KMS-11 (cell line): ENCODE data around the gene ARVCF.
A peak's percentile ranks its signal among the peaks of the same experiment; 100 is the strongest.

ENCODE experiments used
- H2AFZ ChIP-seq: fragments of 200-600 bp; sonication (generic); 2 replicates; pipeline ENCODE4 v1.6.1; 2016; ENCODE audit warnings: antibody characterized with exemption, mixed run types, low read depth
- H3K27ac ChIP-seq: fragments of 200-600 bp; sonication (generic); 2 replicates; pipeline ENCODE4 v1.6.1; 2016; ENCODE audit warnings: mild to moderate bottlenecking, mixed run types
- H3K27me3 ChIP-seq: fragments of 200-600 bp; sonication (generic); 2 replicates; pipeline ENCODE4 v1.6.1; 2017; ENCODE audit warnings: mild to moderate bottlenecking, low read depth, mixed run types, moderate library complexity; ENCODE audit not compliant: insufficient read depth
- H3K36me3 ChIP-seq: fragments of 200-600 bp; sonication (generic); 2 replicates; pipeline ENCODE4 v1.6.1; 2017; ENCODE audit warnings: mild to moderate bottlenecking, mixed run types; ENCODE audit not compliant: insufficient read depth
- H3K4me1 ChIP-seq: fragments of 200-600 bp; sonication (generic); 2 replicates; pipeline ENCODE4 v1.6.1; 2016; ENCODE audit warnings: mild to moderate bottlenecking, low read depth, mixed run types; ENCODE audit not compliant: poor library complexity, severe bottlenecking
- H3K4me2 ChIP-seq: fragments of 200-600 bp; sonication (generic); 2 replicates; pipeline ENCODE4 v1.7.0; 2016; ENCODE audit warnings: mild to moderate bottlenecking, mixed run types
- H3K4me3 ChIP-seq: fragments of 200-600 bp; sonication (generic); IDR thresholded peaks from 2 replicates; pipeline ENCODE4 v1.6.1; 2017; ENCODE audit warnings: low read depth, low read length, mixed read lengths; ENCODE audit not compliant: insufficient read depth
- H3K79me2 ChIP-seq: fragments of 200-600 bp; sonication (generic); 2 replicates; pipeline ENCODE4 v1.6.1; 2016; ENCODE audit warnings: low read depth, mixed run types; ENCODE audit not compliant: insufficient read depth
- H3K9ac ChIP-seq: fragments of 200-600 bp; sonication (generic); 2 replicates; pipeline ENCODE4 v1.6.1; 2016; ENCODE audit warnings: mild to moderate bottlenecking, mixed run types
- H4K20me1 ChIP-seq: fragments of 200-600 bp; sonication (generic); 2 replicates; pipeline ENCODE4 v1.6.1; 2016; ENCODE audit warnings: mild to moderate bottlenecking, mixed run types; ENCODE audit not compliant: insufficient read depth
- TF ChIP-seq, protein P1 (sequence below): fragments of 200-600 bp; sonication (generic); conservative IDR thresholded peaks from 2 replicates; pipeline ENCODE4 v1.6.1; 2017; ENCODE audit warnings: low read depth, mild to moderate bottlenecking, antibody characterized with exemption, low read length, moderate library complexity, mixed read lengths

ARVCF gene

DNA sequence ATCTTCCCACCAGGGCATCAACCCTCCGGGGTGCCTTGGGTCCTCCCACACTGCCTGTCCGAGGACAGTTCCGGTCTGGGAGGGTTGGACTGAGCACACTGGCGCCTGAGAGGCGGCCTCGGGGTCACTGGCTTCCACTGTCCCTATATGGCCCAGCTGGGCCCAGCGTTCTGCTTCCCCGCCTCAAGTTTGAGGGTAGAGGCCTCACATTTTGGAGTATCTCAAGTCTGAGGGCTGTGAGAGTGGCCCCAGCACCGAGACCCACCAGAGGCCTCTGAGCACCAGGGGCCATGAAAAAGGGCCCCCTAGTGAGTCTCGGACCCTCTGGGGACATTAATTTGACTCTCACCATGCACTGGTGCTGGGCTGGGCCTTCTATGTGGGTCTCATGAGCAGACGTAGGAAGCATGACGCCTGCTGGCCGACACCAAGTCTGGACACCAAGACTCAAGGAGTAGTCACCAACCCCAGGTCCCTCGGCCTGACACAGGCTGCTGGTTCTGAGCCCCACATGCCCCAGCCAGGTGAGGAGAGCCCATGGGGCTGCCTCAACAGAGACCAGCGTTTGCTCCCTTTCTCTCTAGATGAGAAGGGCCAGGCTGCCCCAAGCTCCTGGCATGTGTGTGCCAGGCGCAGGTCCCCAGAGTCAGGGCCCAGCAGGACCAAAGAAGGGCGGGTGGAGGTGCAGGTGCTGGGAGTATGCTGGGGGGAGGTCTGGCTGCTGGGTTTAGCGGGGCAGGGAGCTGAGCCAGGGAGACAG, 27.5 kb downstream of the ARVCF start:
- TF ChIP-seq, protein P1, sequence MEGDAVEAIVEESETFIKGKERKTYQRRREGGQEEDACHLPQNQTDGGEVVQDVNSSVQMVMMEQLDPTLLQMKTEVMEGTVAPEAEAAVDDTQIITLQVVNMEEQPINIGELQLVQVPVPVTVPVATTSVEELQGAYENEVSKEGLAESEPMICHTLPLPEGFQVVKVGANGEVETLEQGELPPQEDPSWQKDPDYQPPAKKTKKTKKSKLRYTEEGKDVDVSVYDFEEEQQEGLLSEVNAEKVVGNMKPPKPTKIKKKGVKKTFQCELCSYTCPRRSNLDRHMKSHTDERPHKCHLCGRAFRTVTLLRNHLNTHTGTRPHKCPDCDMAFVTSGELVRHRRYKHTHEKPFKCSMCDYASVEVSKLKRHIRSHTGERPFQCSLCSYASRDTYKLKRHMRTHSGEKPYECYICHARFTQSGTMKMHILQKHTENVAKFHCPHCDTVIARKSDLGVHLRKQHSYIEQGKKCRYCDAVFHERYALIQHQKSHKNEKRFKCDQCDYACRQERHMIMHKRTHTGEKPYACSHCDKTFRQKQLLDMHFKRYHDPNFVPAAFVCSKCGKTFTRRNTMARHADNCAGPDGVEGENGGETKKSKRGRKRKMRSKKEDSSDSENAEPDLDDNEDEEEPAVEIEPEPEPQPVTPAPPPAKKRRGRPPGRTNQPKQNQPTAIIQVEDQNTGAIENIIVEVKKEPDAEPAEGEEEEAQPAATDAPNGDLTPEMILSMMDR = no peak
- no peak overlapping the region for H3K9ac ChIP-seq
- peaks cover 8% of the 10 kb centered on the region for H3K27me3 ChIP-seq
- no peak overlapping the region for H2AFZ ChIP-seq
- H3K4me3 ChIP-seq = no peak overlapping the region
- peaks cover 2% of the 10 kb centered on the region for H3K4me1 ChIP-seq
- no peaks in the 10 kb centered on the region for H4K20me1 ChIP-seq
- H3K79me2 ChIP-seq = no peaks in the 10 kb centered on the region
- H3K36me3 ChIP-seq = no peaks in the 10 kb centered on the region
- no peak overlapping the region for H3K27ac ChIP-seq
- no peak overlapping the region for H3K4me2 ChIP-seq

DNA sequence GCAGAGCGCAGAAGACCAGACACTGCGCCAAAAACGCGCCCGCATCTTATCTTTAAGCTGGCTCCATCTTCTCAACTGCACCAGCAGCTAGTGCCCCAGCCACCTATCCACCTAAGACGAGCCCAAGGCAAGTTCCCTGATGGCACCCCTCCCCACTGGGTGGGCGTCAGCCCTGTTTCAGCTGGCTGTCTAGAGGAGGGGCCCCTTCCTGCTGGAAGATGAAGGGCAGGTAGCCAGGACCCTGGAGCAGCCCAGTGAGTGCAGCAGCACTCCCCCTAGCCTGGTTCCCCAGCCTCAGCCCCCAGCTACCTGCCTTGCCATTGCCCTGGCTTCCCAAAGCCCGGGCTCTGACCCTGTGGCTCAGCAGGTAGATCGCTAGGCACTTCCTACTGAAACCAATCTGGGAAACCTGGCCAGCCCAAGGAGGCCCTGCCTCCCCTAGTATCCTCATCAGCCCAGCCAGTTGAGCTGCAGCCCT, 28.3 kb downstream of the ARVCF start:
- no peak overlapping the region for H3K4me3 ChIP-seq
- no peak overlapping the region for H3K9ac ChIP-seq
- H3K27ac ChIP-seq = no peak overlapping the region
- TF ChIP-seq, protein P1 = no peak
- peaks cover 8% of the 10 kb centered on the region for H3K27me3 ChIP-seq
- peaks cover 3% of the 10 kb centered on the region for H3K4me1 ChIP-seq
- H3K4me2 ChIP-seq = no peak overlapping the region
- no peak overlapping the region for H2AFZ ChIP-seq
- H3K79me2 ChIP-seq = no peaks in the 10 kb centered on the region
- no peaks in the 10 kb centered on the region for H4K20me1 ChIP-seq
- no peaks in the 10 kb centered on the region for H3K36me3 ChIP-seq

DNA sequence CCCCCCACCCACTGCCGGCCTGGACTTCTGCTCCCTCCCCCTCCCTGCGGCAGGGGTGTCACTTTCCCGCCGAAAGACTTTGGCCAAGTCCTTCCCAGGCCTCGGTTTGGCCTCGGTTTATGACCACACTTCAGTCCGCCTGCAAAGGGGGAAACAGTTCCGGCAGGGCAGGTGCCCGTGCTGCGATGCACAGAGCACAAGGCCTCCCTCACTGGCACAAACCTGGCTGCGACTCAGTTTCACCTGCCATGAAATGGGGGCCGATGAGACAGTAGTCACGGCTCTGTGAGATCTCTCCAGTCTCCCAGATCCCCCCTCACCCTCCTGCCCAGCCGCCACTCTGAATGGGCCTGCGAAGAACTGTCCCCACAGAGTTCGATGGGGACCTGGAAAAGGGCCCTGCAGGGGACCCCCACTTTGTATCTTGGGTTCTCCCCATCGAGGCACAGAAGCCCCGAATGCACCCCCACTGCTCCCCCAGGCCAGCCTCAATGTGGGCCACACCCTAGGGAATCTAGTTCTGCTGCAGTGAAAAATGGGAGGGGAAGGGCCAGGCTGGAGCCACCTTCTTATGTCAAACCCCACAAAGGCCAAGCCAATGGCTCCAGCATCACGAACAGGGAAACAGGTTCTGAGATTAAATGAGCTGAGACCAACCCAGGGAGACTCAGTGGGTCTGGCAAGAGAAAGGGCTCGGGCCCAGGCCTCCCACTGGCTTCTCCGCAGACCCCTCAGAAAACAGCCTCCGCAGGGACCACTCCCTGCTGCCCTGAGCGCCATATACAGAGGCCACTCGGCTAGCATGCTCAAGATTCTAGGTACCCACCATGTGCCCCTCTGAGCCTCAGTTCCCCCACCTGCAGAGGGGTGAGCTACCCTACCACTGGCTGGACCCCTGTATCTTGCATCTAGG, 29.0 kb downstream of the ARVCF start:
- Histone ChIP-seq H3K79me2 (no peaks in the 10 kb centered on the region), H4K20me1 (no peaks in the 10 kb centered on the region), H3K36me3 (no peaks in the 10 kb centered on the region), H3K4me3 (no peak overlapping the region), H3K4me1 (peaks cover 3% of the 10 kb centered on the region), H3K27me3 (peaks cover 6% of the 10 kb centered on the region; the same call in 1 of the 2 replicates), H3K9ac (no peak overlapping the region), H3K27ac (no peak overlapping the region), H3K4me2 (no peak overlapping the region), H2AFZ (no peak overlapping the region)
- TF ChIP-seq, protein P1 = no peak

DNA sequence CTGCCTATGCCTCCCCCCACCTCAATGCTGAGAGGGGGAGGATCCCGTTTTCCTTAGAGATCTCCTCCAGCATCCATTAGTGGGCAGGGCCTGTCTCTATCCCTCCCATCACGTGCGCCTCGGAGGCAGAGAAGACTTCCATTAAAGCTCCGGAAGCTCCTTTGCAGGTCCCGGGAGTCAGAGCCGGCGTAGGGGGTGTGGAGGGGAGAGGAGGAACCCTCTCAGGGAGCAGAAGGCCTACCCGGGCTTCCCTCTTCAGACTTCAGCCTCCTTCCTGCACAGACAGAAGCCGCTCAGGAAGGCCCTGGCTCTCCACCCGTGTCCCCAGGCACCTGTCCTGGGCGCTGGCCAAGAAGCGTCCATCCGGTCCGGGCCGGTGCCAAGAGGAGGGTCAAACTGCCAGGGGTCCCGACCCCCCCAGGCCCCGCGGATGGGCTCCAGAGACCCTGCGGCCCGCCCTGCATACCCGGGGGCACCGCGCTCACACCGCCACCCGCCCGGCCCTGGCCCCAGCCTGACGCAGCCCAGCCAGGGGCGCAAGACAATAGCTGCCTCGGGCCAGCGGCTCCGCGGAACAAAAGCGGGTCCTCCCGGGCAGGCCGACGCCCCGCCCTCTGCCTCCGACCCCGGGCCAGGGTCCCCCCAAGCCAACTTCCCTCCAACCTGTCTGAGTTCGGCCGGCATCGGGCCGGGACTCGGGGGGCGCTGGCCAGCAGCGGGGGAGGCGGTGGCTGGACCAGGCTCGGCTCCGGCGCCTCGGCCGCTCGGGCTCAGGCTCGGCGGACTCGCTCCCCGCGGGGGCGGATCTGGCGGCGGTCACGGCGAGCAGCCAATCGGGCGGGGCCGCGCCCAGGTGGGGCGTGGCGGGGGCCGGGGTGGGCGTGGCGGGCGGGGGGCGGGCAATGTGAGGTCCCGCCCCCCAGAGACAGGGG, 29.9 kb downstream of the ARVCF start:
- H3K4me3 ChIP-seq = no peak overlapping the region
- TF ChIP-seq, protein P1 = no peak
- no peak overlapping the region for H3K9ac ChIP-seq
- peaks cover 3% of the 10 kb centered on the region for H3K4me1 ChIP-seq
- H3K27ac ChIP-seq = no peak overlapping the region
- H2AFZ ChIP-seq = peak overlapping the region; percentile 34; the same call in 1 of the 2 replicates
- peak overlapping the region; percentile 57; the same call in 1 of the 2 replicates for H3K4me2 ChIP-seq
- H3K27me3 ChIP-seq = peaks cover 6% of the 10 kb centered on the region; the same call in 1 of the 2 replicates
- H4K20me1 ChIP-seq = no peaks in the 10 kb centered on the region
- H3K79me2 ChIP-seq = no peaks in the 10 kb centered on the region
- H3K36me3 ChIP-seq = no peaks in the 10 kb centered on the region
